Mucosa of rectum (tissue), 2 donors: Measurements from ENCODE around the gene C2orf68.

ENCODE experiments used
- H3K27ac ChIP-seq, 2 donors: one replicate each; pipeline ENCODE4 v1.7.0; 2013; ENCODE audit warnings: inconsistent platforms in 2 of 2, low read depth in 2 of 2, low read length in 2 of 2
- H3K27me3 ChIP-seq, 2 donors: one replicate each; pipeline ENCODE4 v1.7.0; 2013; ENCODE audit warnings: low read length in 2 of 2; ENCODE audit not compliant: control insufficient read depth in 2 of 2, insufficient read depth in 2 of 2
- H3K36me3 ChIP-seq, 2 donors: one replicate each; pipeline ENCODE4 v1.7.0; 2013; ENCODE audit warnings: low read length in 2 of 2; ENCODE audit not compliant: control insufficient read depth in 2 of 2, insufficient read depth in 2 of 2
- H3K4me1 ChIP-seq, 2 donors: one replicate each; pipeline ENCODE4 v1.7.0; 2013; ENCODE audit warnings: low read length in 2 of 2, mild to moderate bottlenecking in 1 of 2; ENCODE audit not compliant: control insufficient read depth in 2 of 2, insufficient read depth in 2 of 2
- H3K4me3 ChIP-seq, 2 donors: one replicate each; pipeline ENCODE4 v1.7.0; 2013; ENCODE audit warnings: low read length in 2 of 2
- H3K9ac ChIP-seq, 2 donors: one replicate each; pipeline ENCODE4 v1.7.0; 2013; ENCODE audit warnings: low read length in 2 of 2, low read depth in 1 of 2, mild to moderate bottlenecking in 1 of 2
- H3K9me3 ChIP-seq, 2 donors: one replicate each; pipeline ENCODE4 v1.7.0; 2013; ENCODE audit warnings: low read length in 2 of 2; ENCODE audit not compliant: control insufficient read depth in 2 of 2
- donor health status: healthy.
- donor health status: Normal muscosa, but diverticular disease.

The C2orf68 gene

DNA sequence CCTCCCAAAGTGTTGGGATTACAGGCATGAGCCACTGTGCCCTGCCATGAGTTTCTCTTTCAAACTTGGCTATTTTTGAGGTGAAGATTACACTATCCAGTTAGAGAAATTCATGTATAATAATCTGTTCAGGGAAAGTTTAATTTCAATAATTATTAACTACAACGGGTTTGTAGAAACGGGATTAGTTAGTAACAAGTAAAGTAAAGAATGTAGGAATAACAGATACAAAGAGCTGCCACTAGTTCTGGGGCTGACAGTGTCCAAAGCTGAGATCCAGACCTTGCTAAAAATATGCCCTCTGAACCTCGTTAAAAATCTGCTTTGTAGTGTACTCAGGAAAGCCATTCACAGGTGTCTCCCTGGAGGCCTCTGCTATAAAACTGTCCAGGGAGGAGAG lies 39.2 kb upstream of the C2orf68 start:
- H3K36me3 ChIP-seq, result peaks cover 37 to 44% of the 10 kb centered on the region in 2 donors
- H3K27ac ChIP-seq, result no peak overlapping the region
- no peaks in the 10 kb centered on the region for H3K27me3 ChIP-seq
- H3K9ac ChIP-seq, result no peak overlapping the region
- no peak overlapping the region for H3K4me3 ChIP-seq
- H3K9me3 ChIP-seq, result no peaks in the 10 kb centered on the region
- no peaks in the 10 kb centered on the region for H3K4me1 ChIP-seq

DNA sequence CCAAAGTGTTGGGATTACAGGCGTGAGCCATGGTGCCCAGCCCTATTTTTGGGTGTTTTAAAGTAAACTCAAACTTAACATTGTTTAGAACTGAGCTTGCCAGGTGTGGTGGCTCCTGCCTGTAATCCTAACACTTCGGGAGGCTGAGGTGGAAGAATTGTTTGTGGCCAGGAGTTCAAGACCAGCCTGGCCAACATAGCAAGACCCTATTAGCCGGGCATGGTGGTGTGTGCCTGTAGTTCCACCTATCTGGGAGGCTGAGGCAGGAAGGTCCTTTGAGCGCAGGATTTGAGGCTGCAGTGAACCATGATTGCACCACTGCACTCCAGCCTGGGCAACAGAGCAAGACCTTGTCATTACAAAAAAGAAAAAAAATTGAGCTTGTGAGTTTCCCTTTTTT lies 38.6 kb upstream of the C2orf68 start:
- H3K9ac ChIP-seq, result no peak overlapping the region
- no peak overlapping the region for H3K27ac ChIP-seq
- no peak overlapping the region for H3K4me3 ChIP-seq
- peaks cover 42 to 47% of the 10 kb centered on the region in 2 donors for H3K36me3 ChIP-seq
- no peaks in the 10 kb centered on the region for H3K27me3 ChIP-seq
- no peaks in the 10 kb centered on the region for H3K9me3 ChIP-seq
- H3K4me1 ChIP-seq, result no peaks in the 10 kb centered on the region

DNA sequence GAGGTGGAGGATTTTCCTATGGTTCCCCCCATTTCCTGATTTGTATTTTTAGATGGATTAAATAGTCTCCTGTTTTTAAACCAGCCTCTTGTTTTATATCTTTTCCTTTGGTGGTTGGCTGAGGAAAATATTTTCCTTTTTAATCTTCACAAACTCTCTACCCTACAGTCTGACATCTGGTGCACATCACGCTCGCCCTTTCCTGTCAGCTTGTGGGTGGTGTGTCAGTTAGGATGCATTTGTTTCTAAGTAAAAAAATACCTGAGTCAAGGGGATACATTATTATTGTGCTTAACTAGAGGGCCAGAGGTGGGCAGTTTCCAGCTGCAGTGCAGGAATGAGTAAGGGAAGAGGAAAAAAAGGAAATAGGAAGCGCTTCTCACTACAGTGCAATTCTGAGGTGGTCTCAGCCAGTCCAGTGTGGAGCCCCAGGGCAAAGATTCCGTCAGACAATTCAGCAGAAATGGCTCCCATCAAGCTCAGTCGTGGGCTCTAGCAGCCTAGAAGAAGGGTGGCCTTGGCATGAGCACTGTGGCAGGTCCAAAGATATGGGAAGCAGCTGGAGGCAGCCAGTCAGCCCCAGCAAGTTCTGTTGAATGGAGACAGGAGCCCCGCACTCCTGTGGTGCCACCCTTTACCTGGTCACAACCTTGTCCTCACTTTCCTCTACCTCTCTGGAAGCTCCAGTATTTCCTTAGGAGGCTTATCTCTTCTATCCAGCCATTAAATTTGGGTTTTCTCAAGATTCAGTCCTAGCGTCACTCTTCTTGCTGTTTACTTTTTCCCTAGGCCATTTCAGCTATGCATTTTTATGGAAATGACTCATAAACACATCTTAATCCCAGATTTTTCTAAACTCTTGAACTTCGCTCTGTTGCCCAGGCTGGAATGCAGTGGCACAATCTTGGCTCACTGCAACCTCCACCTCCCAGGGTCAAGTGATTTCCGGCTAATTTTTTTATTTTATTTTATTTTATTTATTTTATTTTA lies 37.6 kb upstream of the C2orf68 start:
- no peaks in the 10 kb centered on the region for H3K27me3 ChIP-seq
- peaks cover 47 to 52% of the 10 kb centered on the region in 2 donors for H3K36me3 ChIP-seq
- H3K9ac ChIP-seq, result no peak overlapping the region
- no peak overlapping the region for H3K27ac ChIP-seq
- no peaks in the 10 kb centered on the region for H3K9me3 ChIP-seq
- no peak overlapping the region for H3K4me3 ChIP-seq
- no peaks in the 10 kb centered on the region for H3K4me1 ChIP-seq

DNA sequence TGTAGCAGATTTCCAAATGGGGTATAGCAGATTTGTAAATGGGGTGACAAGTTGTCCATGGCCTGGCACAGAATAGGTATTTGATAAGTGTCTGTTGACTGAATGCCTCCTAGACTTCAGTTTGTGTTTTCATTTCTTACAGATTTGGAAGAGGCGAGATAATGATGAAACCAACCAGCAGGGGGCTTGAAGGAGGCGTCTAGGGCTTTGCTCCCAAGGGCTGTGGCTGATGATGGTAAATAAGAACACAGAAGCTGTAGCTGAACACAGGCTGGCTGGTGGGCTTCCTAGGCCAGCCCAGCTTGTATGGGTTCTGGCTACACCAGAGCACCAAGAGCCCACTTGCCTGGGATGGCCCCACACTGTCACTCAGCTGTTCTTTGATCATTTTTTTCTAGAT lies 36.8 kb upstream of the C2orf68 start:
- H3K27ac ChIP-seq, result no peak overlapping the region
- no peaks in the 10 kb centered on the region for H3K4me1 ChIP-seq
- H3K9me3 ChIP-seq, result no peaks in the 10 kb centered on the region
- H3K36me3 ChIP-seq, result peaks cover 53 to 57% of the 10 kb centered on the region in 2 donors
- no peak overlapping the region for H3K9ac ChIP-seq
- no peak overlapping the region for H3K4me3 ChIP-seq
- no peaks in the 10 kb centered on the region for H3K27me3 ChIP-seq

DNA sequence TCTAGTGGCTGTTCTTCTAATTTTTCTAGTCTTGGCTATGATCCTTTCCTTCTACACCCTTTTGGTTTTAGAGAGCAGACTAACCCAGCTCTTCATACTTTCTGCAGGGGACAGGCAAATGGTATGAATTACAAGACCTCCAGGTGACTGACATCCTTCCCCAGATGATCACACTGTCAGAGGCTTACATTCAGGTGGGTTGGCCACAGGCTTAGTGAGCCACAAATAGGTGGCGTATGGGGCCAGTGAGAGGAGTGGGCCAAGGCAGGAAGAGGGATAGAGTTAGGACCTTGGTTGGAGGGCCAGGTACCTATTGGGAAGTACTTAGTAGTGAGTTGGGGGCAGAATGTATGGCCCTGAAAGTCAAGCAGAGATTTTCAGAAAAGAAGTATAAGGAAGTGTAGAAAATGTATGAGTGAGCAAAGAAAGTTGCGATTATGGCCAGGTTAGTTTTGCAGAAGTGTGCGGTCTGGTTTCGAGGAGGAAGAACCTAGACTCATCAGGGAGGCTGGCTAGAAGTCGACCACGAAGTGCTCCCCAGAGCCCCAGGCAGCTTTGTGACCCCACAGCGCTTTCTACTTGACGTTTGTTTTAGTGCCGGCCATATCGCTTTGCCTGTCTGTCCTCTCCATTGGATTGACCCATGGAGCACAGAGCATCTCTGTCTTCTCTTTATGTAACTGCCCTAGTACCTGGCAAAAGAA lies 36.1 kb upstream of the C2orf68 start:
- H3K36me3 ChIP-seq, result peaks cover 57 to 61% of the 10 kb centered on the region in 2 donors
- H3K9ac ChIP-seq, result no peak overlapping the region
- H3K27ac ChIP-seq, result no peak overlapping the region
- no peak overlapping the region for H3K4me3 ChIP-seq
- H3K27me3 ChIP-seq, result no peaks in the 10 kb centered on the region
- no peaks in the 10 kb centered on the region for H3K4me1 ChIP-seq
- no peaks in the 10 kb centered on the region for H3K9me3 ChIP-seq

DNA sequence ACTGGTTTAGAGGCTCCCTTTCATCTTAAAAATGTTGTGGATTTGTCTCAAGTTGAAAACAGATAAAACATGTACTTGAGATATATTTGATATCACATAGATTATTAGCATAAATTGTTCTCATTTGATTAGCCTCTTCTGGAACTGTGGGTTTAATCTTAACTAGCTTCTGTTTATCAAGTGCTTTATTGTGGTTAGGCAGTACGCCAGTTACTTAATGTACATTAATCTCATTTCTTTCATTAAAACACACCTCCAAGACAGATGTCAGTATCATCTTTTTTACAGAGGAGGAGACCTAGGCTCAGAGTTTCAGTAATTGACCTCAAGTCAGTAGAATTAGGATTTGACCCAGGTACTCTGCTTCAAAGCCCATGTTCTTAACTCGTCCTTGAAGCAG lies 34.3 kb upstream of the C2orf68 start:
- no peaks in the 10 kb centered on the region for H3K27me3 ChIP-seq
- no peaks in the 10 kb centered on the region for H3K9me3 ChIP-seq
- no peak overlapping the region for H3K27ac ChIP-seq
- no peaks in the 10 kb centered on the region for H3K4me1 ChIP-seq
- no peak overlapping the region for H3K9ac ChIP-seq
- H3K4me3 ChIP-seq, result no peak overlapping the region
- H3K36me3 ChIP-seq, result peaks cover 72 to 79% of the 10 kb centered on the region in 2 donors

DNA sequence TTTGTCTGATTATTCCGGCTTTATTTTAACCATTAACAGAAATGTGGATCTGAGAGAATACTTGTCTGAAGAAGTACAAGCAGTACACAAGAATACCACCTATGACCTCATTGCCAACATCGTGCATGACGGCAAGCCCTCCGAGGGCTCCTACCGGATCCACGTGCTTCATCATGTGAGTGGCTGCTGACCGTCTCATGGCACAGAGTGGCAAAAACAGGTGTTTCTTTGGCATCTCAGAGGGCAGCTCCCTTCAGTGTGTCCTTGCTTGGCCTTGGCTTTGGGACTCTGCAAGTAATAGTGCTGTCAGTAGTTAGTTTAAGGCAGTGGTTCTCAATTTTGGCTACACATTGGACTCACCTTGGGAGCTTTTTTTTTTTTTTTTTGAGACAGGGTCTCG lies 33.0 kb upstream of the C2orf68 start:
- Histone ChIP-seq H3K27me3 (no peaks in the 10 kb centered on the region), H3K27ac (no peak overlapping the region), H3K9me3 (no peaks in the 10 kb centered on the region), H3K36me3 (peaks cover 79 to 84% of the 10 kb centered on the region in 2 donors), H3K9ac (no peak overlapping the region), H3K4me3 (no peak overlapping the region), H3K4me1 (no peaks in the 10 kb centered on the region)

DNA sequence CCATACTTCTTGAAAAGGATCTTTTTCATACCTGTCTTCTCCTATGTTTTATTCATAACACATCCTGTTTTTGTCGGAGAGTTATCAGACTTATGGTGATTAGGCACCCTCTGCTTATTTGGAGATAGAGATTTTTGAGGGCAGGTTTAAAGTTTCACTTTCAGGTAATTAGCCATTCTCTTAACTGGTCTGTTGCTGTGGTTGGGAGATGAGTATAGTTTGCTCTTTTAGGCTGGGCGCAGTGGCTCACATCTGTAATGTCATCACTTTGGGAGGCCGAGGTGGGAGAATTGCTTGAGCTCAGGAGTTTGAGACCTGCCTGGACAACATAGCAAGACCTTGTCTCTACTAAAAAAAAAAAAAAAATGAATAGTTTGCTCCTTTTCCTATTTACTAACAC lies 30.9 kb upstream of the C2orf68 start:
- H3K9ac ChIP-seq, result no peak overlapping the region
- H3K4me3 ChIP-seq, result no peak overlapping the region
- H3K9me3 ChIP-seq, result no peaks in the 10 kb centered on the region
- no peaks in the 10 kb centered on the region for H3K27me3 ChIP-seq
- no peak overlapping the region for H3K27ac ChIP-seq
- peaks cover 73 to 88% of the 10 kb centered on the region in 2 donors for H3K36me3 ChIP-seq
- H3K4me1 ChIP-seq, result no peaks in the 10 kb centered on the region

DNA sequence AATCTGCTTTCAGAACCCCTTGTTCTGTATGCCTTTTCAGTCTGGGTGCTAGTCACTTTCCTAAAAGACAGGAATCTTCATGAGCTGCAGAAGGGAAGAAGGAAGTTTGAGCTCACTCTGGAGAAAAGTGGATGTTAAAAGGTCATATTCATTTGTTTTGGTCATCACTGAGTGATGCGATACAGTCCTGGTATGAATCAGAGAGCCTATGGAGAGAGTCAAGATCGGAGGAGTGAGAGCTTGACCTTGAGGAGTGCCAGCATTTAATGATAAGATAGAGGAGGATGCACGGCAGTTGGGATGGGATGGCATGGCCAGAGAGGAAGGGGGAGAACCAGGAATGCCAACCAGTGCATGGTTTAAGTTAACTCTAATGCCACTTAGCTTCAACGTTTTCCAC lies 23.8 kb upstream of the C2orf68 start:
- H3K27ac ChIP-seq, result no peak overlapping the region
- no peak overlapping the region for H3K9ac ChIP-seq
- H3K27me3 ChIP-seq, result no peaks in the 10 kb centered on the region
- H3K4me3 ChIP-seq, result no peak overlapping the region
- peaks cover 60 to 79% of the 10 kb centered on the region in 2 donors for H3K36me3 ChIP-seq
- no peaks in the 10 kb centered on the region for H3K4me1 ChIP-seq
- H3K9me3 ChIP-seq, result no peaks in the 10 kb centered on the region

DNA sequence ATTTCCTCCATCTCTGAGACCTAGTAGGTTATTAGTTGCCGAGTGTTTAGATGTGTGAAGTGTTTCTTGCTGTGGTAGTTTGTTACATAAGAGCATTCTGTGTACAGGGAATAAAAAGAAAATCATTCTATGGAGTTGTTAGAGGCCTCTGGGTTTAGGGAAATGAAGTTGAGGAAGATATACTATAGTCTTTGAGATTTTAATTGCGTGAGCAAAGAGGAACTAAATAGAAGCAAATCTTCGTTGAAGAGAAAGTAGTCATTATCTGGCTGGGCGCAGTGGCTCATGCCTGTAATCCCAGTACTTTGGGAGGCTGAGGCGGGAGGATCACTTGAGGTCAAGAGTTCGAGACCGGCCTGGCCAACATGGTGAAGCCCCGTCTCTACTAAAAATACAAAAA lies 23.1 kb upstream of the C2orf68 start:
- no peaks in the 10 kb centered on the region for H3K4me1 ChIP-seq
- no peak overlapping the region for H3K27ac ChIP-seq
- no peak overlapping the region for H3K9ac ChIP-seq
- no peak overlapping the region for H3K4me3 ChIP-seq
- H3K9me3 ChIP-seq, result no peaks in the 10 kb centered on the region
- peaks cover 65 to 80% of the 10 kb centered on the region in 2 donors for H3K36me3 ChIP-seq
- no peaks in the 10 kb centered on the region for H3K27me3 ChIP-seq
